GM12865 (cell line): ENCODE results near the gene KDM4B.

Source experiments
- DNase-seq: peaks from one replicate; pipeline ENCODE4 v3.0.0; 2010; ENCODE audit warnings: low read depth
- H3K4me3 ChIP-seq: 2 replicates; pipeline ENCODE4 v1.5.1; 2011; ENCODE audit warnings: mild to moderate bottlenecking, low read depth, low read length, control low read depth
- TF ChIP-seq, protein P1 (sequence below): IDR thresholded peaks from 2 replicates; pipeline ENCODE4 v1.5.1; 2011; ENCODE audit warnings: low read length, control low read depth, low read depth, inconsistent platforms; ENCODE audit not compliant: insufficient read depth; ENCODE audit errors: missing control alignments

Gene KDM4B

DNA sequence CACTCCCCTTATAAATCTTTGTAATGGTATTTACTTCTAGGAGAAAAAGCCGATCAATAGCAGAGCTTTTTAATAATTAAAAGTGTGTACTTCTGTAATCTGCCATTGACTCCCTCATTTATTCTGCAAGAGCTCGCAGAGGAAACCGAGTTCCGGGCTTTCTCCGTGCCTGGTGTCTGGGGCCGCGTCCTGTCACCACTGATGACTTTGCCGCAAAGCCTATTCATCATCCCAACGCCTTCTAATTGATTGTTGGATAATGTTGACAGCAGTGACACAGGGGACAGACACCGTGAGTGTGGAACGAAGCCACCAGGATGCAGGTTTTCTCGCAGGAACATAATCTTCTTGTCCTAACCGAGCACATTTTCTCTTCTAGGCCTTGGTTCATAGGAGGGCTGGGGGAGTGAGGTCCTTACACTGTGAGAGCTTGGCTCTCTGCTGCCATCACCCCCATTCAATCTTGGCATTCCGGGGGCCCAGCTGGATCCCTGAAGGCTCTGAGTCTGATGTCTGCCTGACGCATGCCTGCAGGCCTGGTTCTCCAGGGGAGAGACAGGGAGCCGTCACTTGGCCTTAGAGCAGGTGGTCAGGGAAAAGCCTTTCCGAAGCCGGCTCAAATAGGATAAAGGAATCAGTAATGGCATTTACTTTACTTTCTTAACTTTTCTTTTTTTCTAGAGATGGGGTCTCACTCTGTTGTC is 110.3 kb downstream of the KDM4B start:
- H3K4me3 ChIP-seq = no peak overlapping the region
- no peak for DNase-seq
- TF ChIP-seq, protein P1, sequence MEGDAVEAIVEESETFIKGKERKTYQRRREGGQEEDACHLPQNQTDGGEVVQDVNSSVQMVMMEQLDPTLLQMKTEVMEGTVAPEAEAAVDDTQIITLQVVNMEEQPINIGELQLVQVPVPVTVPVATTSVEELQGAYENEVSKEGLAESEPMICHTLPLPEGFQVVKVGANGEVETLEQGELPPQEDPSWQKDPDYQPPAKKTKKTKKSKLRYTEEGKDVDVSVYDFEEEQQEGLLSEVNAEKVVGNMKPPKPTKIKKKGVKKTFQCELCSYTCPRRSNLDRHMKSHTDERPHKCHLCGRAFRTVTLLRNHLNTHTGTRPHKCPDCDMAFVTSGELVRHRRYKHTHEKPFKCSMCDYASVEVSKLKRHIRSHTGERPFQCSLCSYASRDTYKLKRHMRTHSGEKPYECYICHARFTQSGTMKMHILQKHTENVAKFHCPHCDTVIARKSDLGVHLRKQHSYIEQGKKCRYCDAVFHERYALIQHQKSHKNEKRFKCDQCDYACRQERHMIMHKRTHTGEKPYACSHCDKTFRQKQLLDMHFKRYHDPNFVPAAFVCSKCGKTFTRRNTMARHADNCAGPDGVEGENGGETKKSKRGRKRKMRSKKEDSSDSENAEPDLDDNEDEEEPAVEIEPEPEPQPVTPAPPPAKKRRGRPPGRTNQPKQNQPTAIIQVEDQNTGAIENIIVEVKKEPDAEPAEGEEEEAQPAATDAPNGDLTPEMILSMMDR = no peak

DNA sequence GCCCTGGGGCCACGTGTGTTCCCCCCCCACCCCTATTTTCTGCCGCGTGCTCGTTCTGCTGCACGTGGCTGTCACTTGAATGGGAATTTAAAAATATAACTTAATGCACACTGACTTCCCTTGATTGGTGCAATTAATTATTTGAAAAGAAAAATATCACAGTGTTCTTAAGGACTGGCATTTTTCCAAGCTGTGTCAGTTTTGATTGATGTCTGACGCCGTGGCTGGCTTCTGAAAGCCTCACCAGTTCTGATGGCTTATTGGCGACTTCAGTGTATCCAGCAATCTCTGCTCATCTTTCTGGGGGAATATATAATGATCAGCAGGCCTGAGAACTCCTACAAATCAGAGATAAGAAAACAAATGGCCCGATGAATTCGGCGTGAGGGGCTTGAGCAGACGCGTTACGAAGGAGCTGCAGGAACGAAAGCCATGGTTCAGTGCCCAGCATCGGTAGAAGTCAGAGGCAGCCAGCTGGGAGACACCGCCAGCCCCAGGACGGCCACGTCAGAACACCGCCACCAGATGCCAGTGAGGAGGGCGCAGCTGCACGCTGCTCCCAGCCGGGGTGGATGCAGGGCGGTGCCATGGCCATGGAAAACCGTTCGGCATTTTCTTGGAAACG is 111.2 kb downstream of the KDM4B start:
- H3K4me3 ChIP-seq = no peak overlapping the region
- DNase-seq = no peak
- TF ChIP-seq, protein P1 = no peak

DNA sequence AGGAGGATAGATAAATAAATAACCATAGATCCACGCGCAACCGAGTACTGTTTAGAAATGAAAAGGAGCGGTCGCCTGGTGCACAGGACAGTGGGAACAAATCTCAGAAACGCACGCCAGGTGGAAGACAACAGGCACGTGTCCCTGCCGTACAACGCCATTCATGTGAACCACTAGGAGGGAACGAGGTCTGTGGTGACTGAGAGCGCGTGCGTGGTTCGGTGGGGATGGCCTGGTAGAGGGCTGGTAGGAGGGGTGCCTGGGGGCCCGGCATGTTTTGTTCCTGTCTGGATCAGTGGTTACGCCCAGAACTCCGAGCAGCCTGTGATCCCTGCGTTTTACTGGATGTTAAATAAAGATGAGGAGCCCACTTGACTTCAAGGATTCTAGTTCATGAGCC is 111.9 kb downstream of the KDM4B start:
- TF ChIP-seq, protein P1 = no peak
- no peak for DNase-seq
- no peak overlapping the region for H3K4me3 ChIP-seq

DNA sequence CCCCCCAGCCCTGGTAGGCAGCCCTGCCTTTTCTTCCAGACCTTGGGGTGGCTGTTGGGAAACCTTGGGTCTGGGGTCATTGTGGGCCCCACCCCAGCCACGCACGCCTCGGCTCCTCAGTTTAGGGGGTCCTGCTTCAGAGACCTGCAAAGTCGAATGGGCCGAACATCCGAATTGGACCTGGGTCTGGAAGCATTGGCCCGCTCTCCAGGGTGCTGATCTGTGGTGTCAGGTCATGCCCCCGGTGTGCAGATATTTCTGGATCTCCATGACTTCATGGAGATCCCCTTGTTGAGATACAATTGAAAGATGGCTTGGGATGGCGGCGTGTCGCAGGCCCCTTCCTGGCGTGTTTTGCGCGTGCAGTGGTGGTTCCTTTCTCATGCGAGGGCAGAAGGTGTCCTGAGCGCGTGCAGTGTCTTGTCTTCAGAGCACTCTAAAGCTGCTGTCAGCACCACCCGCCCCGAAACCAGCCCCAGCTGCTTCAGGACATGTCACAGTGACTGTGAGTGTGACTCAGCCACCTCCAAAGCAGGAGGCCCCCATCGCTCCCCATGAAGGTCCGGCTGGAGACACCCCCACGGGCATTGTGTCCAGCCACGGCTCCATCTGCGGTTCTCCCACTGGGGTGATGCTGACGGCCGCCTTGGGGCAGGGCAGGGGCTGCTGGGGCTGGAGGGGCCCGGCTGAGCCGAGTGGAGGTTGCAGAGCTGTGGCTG is 112.7 kb downstream of the KDM4B start:
- TF ChIP-seq, protein P1 = no peak
- DNase-seq = no peak
- no peak overlapping the region for H3K4me3 ChIP-seq

DNA sequence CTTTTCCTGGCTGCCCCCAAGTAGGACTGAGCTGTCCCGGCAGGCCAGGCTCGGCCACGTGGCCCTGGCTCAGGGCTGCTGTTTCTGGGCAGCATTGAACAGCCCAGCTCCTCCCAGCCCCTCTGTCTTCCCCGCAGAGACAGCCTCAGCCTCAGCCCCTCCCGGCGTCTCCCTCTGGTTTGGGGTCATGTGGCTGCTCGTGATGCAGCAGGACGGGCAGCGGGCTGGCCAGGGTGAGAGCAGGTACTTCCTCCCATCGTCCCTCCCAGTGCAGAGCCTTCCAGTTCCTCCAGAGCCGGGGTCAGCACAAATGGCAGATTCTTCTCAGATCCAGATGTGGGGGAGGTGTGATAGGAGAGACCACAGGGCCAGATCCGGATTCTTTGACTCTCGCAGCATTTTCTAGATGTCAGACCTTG is 114.6 kb downstream of the KDM4B start:
- DNase-seq = no peak
- TF ChIP-seq, protein P1 = no peak
- H3K4me3 ChIP-seq = no peak overlapping the region

DNA sequence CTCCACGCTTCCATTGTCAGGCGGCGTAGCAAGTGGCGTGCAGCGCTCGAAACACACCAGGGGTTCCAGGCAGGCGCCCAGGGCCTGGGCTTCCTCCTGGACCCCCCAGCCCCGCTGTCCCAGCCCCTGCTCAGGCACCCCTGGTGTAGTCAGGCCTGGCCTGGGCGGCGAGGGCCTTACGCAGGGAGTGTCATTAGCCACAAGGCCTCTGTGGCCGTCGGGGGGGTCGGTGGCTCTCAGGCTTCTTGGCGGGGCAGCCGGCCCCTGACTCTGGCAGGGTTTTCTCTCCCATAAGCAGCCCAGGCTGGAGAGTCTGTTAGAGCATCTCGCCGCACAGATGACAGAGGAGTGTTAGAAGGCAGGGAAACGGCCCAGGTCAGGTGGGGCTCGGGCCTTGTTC is 116.7 kb downstream of the KDM4B start:
- TF ChIP-seq, protein P1 = no peak
- H3K4me3 ChIP-seq = no peak overlapping the region
- no peak for DNase-seq
